GM11168 (cell line): ENCODE measurements around the gene GPN3.
"Not testable (repeated sequence)": the region's sequence is repeated elsewhere in the genome, so short reads cannot be mapped to it uniquely, and the experiment has no call there.

ENCODE experiments used
- in situ Hi-C: fragments of 300-500 bp; cut with MboI; formaldehyde crosslinking; loops from one replicate; pipeline ENCODE4 v1.12.0; 2022; ENCODE audit warnings: low sequenced_read_pairs; ENCODE audit not compliant: unreplicated experiment

The GPN3 gene

GRCh38 chr12:110451263-110451662, 16.8 kb downstream of the GPN3 start:
- in situ Hi-C loops = loop anchor here (10.0 kb wide), 1 partner anchor 154 kb away; no protein-coding TSS in a partner anchor

- in situ Hi-C loops = loop anchor here (10.0 kb wide), 1 partner anchor 155 kb away; no protein-coding TSS in a partner anchor
These were observed 18.1 kb downstream of the GPN3 start, which contains the start of gene ARPC3 for GRCh38 chr12:110449799-110450497. Gene ARPC3 (minus strand): TSS chr12:110450337. CDS start chr12:110450260, 77 bp downstream.

- in situ Hi-C loops = no loop called here
These were observed 23.6 kb downstream of the GPN3 start for GRCh38 chr12:110444455-110444854.

GRCh38 chr12:110436231-110436630, 31.8 kb downstream of the GPN3 start:
- in situ Hi-C loops = no loop called here

- in situ Hi-C loops = no loop called here
These were observed 36.0 kb downstream of the GPN3 start for GRCh38 chr12:110431957-110432587.

- in situ Hi-C loops = loop anchor here (10.0 kb wide), 1 partner anchor 345 kb away; no protein-coding TSS in a partner anchor
These were observed 38.4 kb downstream of the GPN3 start for GRCh38 chr12:110429676-110430075.

- in situ Hi-C loops = loop anchor here (10.0 kb wide), 1 partner anchor 342 kb away; no protein-coding TSS in a partner anchor
These were observed 41.7 kb downstream of the GPN3 start for GRCh38 chr12:110426406-110426805.

- in situ Hi-C loops = loop anchor here (10.0 kb wide), 1 partner anchor 339 kb away; no protein-coding TSS in a partner anchor
These were observed 43.8 kb downstream of the GPN3 start for GRCh38 chr12:110424237-110424636.

GRCh38 chr12:110421701-110422100, 46.4 kb downstream of the GPN3 start:
- in situ Hi-C loops = loop anchor here (10.0 kb wide), 1 partner anchor 337 kb away; no protein-coding TSS in a partner anchor

GRCh38 chr12:110421159-110421661, 46.8 kb downstream of the GPN3 start:
- in situ Hi-C loops = loop anchor here (10.0 kb wide), 1 partner anchor 336 kb away; no protein-coding TSS in a partner anchor

- in situ Hi-C loops = loop anchor here (10.0 kb wide), 1 partner anchor 336 kb away; no protein-coding TSS in a partner anchor
These were observed 47.4 kb downstream of the GPN3 start for GRCh38 chr12:110420644-110421043.

GRCh38 chr12:110417113-110417512, 50.9 kb downstream of the GPN3 start:
- in situ Hi-C loops = not testable (repeated sequence)

- in situ Hi-C loops = not testable (repeated sequence)
These were observed 58.0 kb downstream of the GPN3 start for GRCh38 chr12:110410086-110410485.

- in situ Hi-C loops = not testable (repeated sequence)
These were observed 62.9 kb downstream of the GPN3 start for GRCh38 chr12:110405126-110405662.

GRCh38 chr12:110403976-110404682, 63.9 kb downstream of the GPN3 start:
- in situ Hi-C loops = no loop called here

- in situ Hi-C loops = no loop called here
These were observed 64.7 kb downstream of the GPN3 start, which contains the start of gene ANAPC7 for GRCh38 chr12:110403146-110403975. Gene ANAPC7 (minus strand): TSS chr12:110403708. CDS start chr12:110403627, 81 bp downstream.
